Neural progenitor cell (in vitro differentiated cells): ENCODE data around the gene ADGRG1.

ENCODE experiments used
- EZH2 ChIP-seq: fragments of 200-600 bp; sonication (generic); IDR thresholded peaks from 2 replicates; pipeline ENCODE4 v1.6.1; 2017; ENCODE audit warnings: antibody characterized with exemption, mild to moderate bottlenecking, moderate library complexity
- EZH2phosphoT487 ChIP-seq: fragments of 200-600 bp; sonication (generic); IDR thresholded peaks from 2 replicates; pipeline ENCODE4 v1.6.1; 2017; ENCODE audit warnings: antibody characterized with exemption
- TF ChIP-seq, protein P1 (sequence below): fragments of 200-600 bp; sonication (generic); IDR thresholded peaks from 2 replicates; pipeline ENCODE4 v1.5.1; 2017; ENCODE audit warnings: antibody characterized with exemption, mild to moderate bottlenecking

DNA sequence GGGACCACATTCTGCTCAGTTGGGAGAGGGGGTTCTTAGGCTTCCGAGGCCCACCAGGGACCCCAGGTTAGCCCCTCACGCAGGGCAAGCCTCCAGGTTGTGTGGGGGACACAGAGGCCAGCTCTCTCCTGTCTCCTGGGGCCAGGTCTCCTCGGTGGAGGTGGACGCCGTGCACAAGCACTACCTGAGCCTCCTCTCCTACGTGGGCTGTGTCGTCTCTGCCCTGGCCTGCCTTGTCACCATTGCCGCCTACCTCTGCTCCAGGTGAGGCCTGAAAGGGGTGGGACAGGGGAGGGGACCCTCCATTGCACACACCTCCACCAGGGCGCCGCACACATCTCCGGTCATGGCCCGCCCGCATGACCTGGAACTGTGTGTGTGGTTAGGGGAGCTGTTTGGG is 28.8 kb downstream of the ADGRG1 start:
- TF ChIP-seq, protein P1, sequence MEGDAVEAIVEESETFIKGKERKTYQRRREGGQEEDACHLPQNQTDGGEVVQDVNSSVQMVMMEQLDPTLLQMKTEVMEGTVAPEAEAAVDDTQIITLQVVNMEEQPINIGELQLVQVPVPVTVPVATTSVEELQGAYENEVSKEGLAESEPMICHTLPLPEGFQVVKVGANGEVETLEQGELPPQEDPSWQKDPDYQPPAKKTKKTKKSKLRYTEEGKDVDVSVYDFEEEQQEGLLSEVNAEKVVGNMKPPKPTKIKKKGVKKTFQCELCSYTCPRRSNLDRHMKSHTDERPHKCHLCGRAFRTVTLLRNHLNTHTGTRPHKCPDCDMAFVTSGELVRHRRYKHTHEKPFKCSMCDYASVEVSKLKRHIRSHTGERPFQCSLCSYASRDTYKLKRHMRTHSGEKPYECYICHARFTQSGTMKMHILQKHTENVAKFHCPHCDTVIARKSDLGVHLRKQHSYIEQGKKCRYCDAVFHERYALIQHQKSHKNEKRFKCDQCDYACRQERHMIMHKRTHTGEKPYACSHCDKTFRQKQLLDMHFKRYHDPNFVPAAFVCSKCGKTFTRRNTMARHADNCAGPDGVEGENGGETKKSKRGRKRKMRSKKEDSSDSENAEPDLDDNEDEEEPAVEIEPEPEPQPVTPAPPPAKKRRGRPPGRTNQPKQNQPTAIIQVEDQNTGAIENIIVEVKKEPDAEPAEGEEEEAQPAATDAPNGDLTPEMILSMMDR, result no peak
- no peak for TF ChIP-seq EZH2phosphoT487
- TF ChIP-seq EZH2, result no peak
